Retinal pigment epithelial cell (primary cell): ENCODE measurements around the gene CRACR2B.

ENCODE experiments used
- DNase-seq: peaks from one replicate; pipeline ENCODE4 v3.0.0-alpha.2; 2010; ENCODE audit warnings: low read depth
- H3K4me3 ChIP-seq: 2 replicates; pipeline ENCODE4 v1.5.1; 2011; ENCODE audit warnings: mild to moderate bottlenecking, low read length, control low read depth, moderate library complexity
- CTCF ChIP-seq: conservative IDR thresholded peaks from 2 replicates; pipeline ENCODE4 v1.5.1; 2011; ENCODE audit warnings: low read depth, low read length, control low read depth, inconsistent platforms

Gene CRACR2B

DNA sequence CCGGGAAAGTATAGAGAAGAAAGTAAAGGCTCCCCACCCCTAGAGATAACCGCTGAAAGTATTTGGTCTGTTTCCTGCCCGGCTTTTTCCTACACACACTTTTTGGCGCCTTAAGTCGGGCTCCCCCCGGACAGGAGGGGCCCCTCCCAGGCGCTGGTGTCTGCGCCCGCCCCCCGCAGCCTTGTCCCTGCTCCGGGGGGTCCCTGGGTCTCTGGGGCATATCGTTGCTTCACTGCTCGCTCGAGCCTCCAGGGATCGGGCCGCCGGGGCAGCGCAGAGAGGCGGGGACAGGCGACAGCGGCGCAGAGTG, 928 bp upstream of the CRACR2B start:
- DNase-seq, result no peak
- TF ChIP-seq CTCF, result no peak
- peak overlapping the region; percentile 44 for H3K4me3 ChIP-seq

GRCh38 chr11:827146-827896, 398 bp upstream of the CRACR2B start:
- no peak for TF ChIP-seq CTCF
- no peak for DNase-seq
- H3K4me3 ChIP-seq, result peak overlapping the region; percentile 44

DNA sequence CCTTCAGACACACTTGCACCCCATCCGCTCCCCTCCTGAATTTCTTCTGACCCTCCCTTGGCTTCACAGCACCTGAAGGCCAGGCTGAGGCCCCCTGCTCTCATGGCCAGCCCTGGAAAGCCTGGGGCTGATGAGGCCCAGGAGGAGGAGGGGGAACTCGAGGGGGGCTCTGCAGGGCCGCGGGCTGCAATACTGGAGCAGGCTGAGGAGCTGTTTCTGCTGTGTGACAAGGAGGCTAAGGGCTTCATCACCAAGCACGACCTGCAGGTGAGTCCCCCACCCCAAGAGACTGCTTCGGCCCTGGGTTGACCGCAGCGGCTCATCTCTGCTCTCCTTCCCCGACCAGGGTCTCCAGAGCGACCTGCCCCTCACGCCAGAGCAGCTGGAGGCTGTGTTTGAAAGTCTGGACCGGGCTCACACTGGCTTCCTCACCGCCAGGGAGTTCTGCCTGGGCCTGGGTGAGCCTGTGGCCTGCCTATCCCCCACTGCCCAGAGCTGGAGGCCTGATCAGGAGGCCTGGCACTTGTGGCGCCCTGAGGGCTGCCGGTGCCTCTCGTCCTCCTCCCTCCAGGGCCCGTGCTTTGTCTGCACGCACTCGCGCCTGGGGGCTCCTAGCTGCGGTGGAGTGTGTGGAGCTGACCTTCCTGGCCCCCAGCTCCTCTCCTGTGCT, 922 bp downstream of the CRACR2B start:
- TF ChIP-seq CTCF, result no peak
- H3K4me3 ChIP-seq, result no peak overlapping the region
- no peak for DNase-seq

GRCh38 chr11:829176-829846, 1.6 kb downstream of the CRACR2B start:
- H3K4me3 ChIP-seq, result peak overlapping the region; percentile 36
- no peak for DNase-seq

GRCh38 chr11:829847-830294, 2.2 kb downstream of the CRACR2B start:
- no peak for TF ChIP-seq CTCF
- DNase-seq, result no peak
- H3K4me3 ChIP-seq, result peak overlapping the region; percentile 36

More at GRCh38 chr11:829176-829846, 1.6 kb downstream of the CRACR2B start:
- no peak for TF ChIP-seq CTCF

- H3K4me3 ChIP-seq, result peak overlapping the region; percentile 42
- TF ChIP-seq CTCF, result no peak
- peak; percentile 43 for DNase-seq
These were observed 2.8 kb downstream of the CRACR2B start for GRCh38 chr11:830295-831117.
